Fibroblast of lung (primary cell): ENCODE results near the gene CELF2.

Experiments
- EZH2 ChIP-seq: IDR thresholded peaks from 2 replicates; pipeline ENCODE4 v1.5.1; 2012; ENCODE audit warnings: low read length, control low read depth, mild to moderate bottlenecking; ENCODE audit errors: missing control alignments
- TF ChIP-seq, protein P1 (sequence below), 2 donors: IDR thresholded peaks in 1 of 2; conservative IDR thresholded peaks in 1 of 2; 1 replicate in 1 of 2; 2 replicates in 1 of 2; pipeline ENCODE4 v1.5.1; 2011 to 2012; ENCODE audit warnings: low read length in 2 of 2, control low read depth in 1 of 2, inconsistent platforms in 1 of 2, low read depth in 1 of 2, mild to moderate bottlenecking in 1 of 2

DNA sequence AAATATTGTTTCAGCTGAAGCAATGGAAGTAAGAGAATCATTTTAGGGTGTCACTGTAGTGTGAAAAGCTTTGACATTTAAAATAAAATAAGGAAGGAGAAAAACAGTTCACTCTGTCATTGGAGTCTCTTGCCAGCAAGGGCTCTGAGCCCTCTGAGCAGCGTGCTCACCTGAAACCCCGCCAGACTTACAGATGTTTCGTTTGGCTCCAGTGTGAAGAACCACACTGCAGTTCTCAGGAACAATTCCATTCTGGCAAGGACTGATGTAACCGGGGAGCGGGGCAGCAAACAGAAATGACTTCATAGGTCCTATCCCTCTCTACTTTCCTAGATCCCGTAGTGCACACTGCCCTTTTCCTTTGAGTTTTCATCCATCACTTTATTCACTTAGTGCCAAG, 164.3 kb downstream of the CELF2 start:
- TF ChIP-seq, protein P1, sequence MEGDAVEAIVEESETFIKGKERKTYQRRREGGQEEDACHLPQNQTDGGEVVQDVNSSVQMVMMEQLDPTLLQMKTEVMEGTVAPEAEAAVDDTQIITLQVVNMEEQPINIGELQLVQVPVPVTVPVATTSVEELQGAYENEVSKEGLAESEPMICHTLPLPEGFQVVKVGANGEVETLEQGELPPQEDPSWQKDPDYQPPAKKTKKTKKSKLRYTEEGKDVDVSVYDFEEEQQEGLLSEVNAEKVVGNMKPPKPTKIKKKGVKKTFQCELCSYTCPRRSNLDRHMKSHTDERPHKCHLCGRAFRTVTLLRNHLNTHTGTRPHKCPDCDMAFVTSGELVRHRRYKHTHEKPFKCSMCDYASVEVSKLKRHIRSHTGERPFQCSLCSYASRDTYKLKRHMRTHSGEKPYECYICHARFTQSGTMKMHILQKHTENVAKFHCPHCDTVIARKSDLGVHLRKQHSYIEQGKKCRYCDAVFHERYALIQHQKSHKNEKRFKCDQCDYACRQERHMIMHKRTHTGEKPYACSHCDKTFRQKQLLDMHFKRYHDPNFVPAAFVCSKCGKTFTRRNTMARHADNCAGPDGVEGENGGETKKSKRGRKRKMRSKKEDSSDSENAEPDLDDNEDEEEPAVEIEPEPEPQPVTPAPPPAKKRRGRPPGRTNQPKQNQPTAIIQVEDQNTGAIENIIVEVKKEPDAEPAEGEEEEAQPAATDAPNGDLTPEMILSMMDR (conservative IDR thresholded peaks at IDR 0.05 in 1 of 2, IDR thresholded peaks at IDR 0.05 in 1 of 2; ENCODE audit: low read depth in 1 of 2, low read length in 2 of 2): no peak
- TF ChIP-seq EZH2: no peak
